Mucosa of descending colon (tissue), 3 donors: Measurements from ENCODE around the gene TRABD2B. TPM values are rescaled to one million over a fixed set of nuclear protein-coding genes. Genes with fewer than 3 reads are reported as not detected.

Experiments used
- ATAC-seq: fragments of 200-7000 bp; cut with Tn5 transposase; one replicate; pipeline ENCODE4 v1.9.1; 2020; ENCODE audit warnings: mild to moderate bottlenecking, moderate library complexity
- DNase-seq, 3 donors: peaks; one replicate each; pipeline ENCODE4 v3.0.0-alpha.2; 2020
- H3K36me3 ChIP-seq: fragments of 200-600 bp; one replicate; pipeline ENCODE4 v1.8.0; 2021; ENCODE audit warnings: low read depth, mild to moderate bottlenecking
- H3K4me1 ChIP-seq: fragments of 200-600 bp; one replicate; pipeline ENCODE4 v1.8.0; 2021; ENCODE audit warnings: low read depth, mild to moderate bottlenecking
- H3K4me3 ChIP-seq: fragments of 200-600 bp; one replicate; pipeline ENCODE4 v1.8.0; 2021; ENCODE audit warnings: mild to moderate bottlenecking
- H3K9me3 ChIP-seq: fragments of 200-600 bp; one replicate; pipeline ENCODE4 v1.8.0; 2021; ENCODE audit warnings: mild to moderate bottlenecking
- intact Hi-C, 2 donors: fragments of 100-400 bp; cut with DNase I in 1 of 2; cut with micrococcal nuclease in 1 of 2; formaldehyde crosslinking; loops; one replicate each; pipeline versions ENCODE4 v1.11.0 to v1.11.1; 2022; cut with DNase I, micrococcal nuclease
- total RNA-seq, 3 donors: library from RNA; stranded (reverse); fragmentation: NEBNext Ultra II Directional in 2 of 3; extraction: Animal tissue kit (Norgen Biotek cat#: 25700) in 2 of 3; gene quantifications; one replicate each; pipeline versions ENCODE4 v1.2.1 to v1.2.4, GENCODE V29; 2021 to 2023
- TF ChIP-seq, protein P1 (sequence below): fragments of 200-600 bp; IDR thresholded peaks from one replicate; pipeline ENCODE4 v1.8.0; 2022; ENCODE audit warnings: antibody characterized with exemption, mild to moderate bottlenecking
- donor health status: DM: no; HTN: no; CAD: no; lungs with moderate emphysema.
- donor health status: DM: no; HTN: no; CAD: no.
- donor health status: DM: no; HTN: yes; CAD: no.

TRABD2B gene
- total RNA-seq, 3 donors from 2014 or later: 0.35 to 2.0 (median 2.0) TPM

DNA sequence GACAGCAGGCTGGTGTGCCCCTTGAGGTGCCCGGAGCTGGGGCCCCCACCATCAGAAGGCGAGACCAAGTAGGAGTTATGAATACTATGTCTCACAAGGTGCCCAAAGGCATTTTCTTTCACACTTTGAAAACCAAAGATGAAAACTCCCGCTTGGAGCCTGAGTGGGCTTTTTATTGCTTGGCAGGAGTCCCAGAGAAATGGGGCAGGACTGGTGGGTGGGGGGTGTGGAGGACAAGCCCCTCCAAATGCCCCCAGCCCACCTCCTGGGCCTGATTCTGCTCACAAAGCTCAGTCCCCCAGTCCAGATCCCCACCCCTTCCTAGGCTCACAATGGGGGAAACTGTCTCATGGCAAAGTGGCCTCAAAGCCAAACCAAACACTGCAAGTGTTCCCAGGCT lies 227.9 kb downstream of the TRABD2B start:
- H3K9me3 ChIP-seq: no peaks in the 10 kb centered on the region
- ATAC-seq (no peak), DNase-seq (no peak)
- H3K4me1 ChIP-seq: no peaks in the 10 kb centered on the region
- H3K36me3 ChIP-seq: no peaks in the 10 kb centered on the region
- TF ChIP-seq, protein P1, sequence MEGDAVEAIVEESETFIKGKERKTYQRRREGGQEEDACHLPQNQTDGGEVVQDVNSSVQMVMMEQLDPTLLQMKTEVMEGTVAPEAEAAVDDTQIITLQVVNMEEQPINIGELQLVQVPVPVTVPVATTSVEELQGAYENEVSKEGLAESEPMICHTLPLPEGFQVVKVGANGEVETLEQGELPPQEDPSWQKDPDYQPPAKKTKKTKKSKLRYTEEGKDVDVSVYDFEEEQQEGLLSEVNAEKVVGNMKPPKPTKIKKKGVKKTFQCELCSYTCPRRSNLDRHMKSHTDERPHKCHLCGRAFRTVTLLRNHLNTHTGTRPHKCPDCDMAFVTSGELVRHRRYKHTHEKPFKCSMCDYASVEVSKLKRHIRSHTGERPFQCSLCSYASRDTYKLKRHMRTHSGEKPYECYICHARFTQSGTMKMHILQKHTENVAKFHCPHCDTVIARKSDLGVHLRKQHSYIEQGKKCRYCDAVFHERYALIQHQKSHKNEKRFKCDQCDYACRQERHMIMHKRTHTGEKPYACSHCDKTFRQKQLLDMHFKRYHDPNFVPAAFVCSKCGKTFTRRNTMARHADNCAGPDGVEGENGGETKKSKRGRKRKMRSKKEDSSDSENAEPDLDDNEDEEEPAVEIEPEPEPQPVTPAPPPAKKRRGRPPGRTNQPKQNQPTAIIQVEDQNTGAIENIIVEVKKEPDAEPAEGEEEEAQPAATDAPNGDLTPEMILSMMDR: no peak
- intact Hi-C loops: no loop called here
- H3K4me3 ChIP-seq: no peak overlapping the region

DNA sequence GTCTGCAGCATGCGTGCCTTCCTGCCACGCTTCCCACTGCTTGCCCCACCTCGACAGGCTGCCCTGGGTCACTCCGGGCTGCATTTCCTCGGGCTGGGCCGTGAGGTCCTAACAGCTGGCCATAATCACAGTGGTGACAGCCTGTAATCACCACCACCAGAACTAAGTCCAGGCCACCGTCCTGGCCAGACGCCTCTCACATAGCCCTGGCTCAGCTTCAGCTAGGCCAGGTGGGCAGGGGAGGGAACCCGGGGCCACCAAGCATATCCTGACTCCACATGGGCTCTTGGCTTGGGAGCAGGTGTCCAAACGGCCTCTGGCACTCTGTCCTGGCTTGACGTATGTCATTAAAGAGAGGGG lies 229.5 kb downstream of the TRABD2B start:
- no peaks in the 10 kb centered on the region for H3K9me3 ChIP-seq
- TF ChIP-seq, protein P1: no peak
- no peak for DNase-seq
- ATAC-seq: no peak
- no peak overlapping the region for H3K4me3 ChIP-seq
- no peaks in the 10 kb centered on the region for H3K4me1 ChIP-seq
- intact Hi-C loops: no loop called here
- no peaks in the 10 kb centered on the region for H3K36me3 ChIP-seq

DNA sequence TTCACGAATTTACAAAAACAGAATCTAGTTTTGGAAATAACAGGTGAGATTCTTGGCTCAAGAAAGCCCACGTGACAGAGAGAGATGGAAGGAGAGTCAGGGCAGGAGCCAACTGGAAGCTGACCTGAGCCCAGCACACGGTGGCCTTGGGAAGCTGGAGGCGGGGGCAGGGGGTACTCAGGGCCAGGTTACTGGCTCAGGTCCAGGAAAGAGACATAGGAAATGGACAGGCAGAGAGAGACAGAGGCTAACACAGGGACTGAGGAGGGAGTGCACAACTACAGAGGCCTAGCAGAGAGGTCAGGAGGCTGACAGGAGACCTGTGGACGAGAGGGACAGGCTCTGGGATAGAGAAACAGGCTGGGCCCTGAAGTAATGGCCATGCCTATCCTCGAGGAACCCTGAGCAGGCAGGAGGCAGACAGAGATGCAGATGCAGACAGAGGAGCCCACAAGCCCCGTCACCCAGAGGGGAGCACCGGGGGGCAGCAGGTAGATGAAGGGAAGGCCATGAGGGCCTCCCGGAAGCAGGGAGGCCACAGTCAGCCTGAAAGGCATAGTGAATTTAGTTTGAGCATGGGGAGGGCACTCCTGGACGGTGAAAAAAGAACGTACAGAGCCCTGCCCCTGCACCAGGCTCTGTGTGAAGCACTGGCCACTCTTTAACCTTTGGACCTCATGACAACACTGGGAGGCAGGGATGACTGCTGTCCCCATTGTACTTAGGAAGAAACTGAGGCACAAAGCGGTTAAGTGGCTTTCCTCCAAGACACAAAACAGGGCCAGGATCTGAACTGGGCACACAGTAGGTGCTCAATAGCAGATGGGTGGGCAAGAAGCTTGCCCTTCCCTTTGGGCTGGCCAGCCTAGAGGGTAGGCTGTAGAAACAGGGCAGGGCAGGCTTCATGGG lies 230.1 kb downstream of the TRABD2B start:
- H3K36me3 ChIP-seq: no peaks in the 10 kb centered on the region
- no peak for ATAC-seq
- no peaks in the 10 kb centered on the region for H3K9me3 ChIP-seq
- intact Hi-C loops: no loop called here
- TF ChIP-seq, protein P1: no peak
- no peak overlapping the region for H3K4me3 ChIP-seq
- no peaks in the 10 kb centered on the region for H3K4me1 ChIP-seq
- no peak for DNase-seq

DNA sequence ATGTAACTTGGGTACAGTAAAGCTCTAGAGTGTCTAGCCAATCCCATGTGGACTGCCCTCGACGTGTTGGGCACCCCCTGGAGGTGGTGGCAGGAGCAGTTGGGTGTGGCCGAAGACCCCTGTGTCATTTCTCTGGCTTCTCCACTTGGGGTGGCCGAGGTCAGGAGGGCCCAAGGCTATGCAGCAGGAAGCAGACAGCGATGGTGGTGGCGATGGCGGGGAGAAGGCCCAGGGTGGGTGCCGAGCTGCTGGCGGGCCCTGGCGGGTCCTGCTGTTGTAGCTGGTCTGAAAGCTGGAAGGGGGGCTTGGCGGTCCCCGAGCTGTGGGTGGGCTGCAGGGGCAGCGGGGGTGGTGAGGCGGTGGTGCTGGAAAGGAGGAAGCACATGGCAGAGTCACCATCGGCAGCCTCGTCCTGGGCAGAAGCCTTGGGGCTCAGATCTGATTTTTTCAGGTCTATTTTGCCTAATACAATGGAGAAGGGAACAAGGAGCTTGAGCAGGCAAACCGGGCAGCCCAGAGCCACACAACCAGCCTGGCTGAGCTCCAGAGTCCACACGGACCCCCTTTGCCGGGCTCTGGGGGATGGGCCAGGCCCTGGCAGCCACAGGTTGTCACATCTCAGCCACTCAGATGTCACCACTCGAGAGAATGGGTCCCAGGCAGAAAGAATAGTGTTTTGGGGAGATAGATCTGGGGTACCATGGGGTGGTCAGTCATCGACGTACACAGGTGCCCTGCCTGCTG lies 231.3 kb downstream of the TRABD2B start:
- Histone ChIP-seq H3K36me3 (no peaks in the 10 kb centered on the region), H3K9me3 (no peaks in the 10 kb centered on the region), H3K4me3 (no peak overlapping the region), H3K4me1 (no peaks in the 10 kb centered on the region)
- TF ChIP-seq, protein P1: no peak
- intact Hi-C loops: no loop called here
- no peak for DNase-seq
- ATAC-seq: no peak

DNA sequence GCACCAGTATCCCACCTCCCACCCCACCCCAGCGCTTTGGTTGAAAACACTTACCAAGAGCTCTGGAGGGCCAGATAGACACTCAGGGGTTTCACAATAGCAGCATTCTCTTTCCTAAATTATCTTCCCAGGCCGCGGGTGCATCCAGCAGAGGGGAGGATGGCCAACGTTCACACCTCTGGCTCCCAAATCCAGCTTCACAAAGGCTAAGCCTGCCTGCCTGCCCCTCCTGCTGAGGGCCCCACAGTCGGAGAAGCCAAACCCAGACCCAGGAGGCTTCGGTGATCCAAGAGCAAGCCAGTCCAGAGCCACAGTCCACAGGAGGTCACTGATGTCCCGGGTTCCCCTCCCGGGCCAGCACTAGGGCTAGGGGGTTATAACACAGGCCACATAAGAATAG lies 231.9 kb downstream of the TRABD2B start:
- no peaks in the 10 kb centered on the region for H3K36me3 ChIP-seq
- no peaks in the 10 kb centered on the region for H3K4me1 ChIP-seq
- DNase-seq: no peak
- TF ChIP-seq, protein P1: no peak
- ATAC-seq: no peak
- intact Hi-C loops: no loop called here
- no peak overlapping the region for H3K4me3 ChIP-seq
- H3K9me3 ChIP-seq: no peaks in the 10 kb centered on the region
